ES-I3 (cell line): Measurements from ENCODE around the gene IGF2R.

Experiments used
- H3K36me3 ChIP-seq: 2 replicates; pipeline ENCODE4 v1.6.1; 2013; ENCODE audit warnings: mild to moderate bottlenecking, low read length, control low read depth, moderate library complexity; ENCODE audit not compliant: insufficient read depth
- H3K4me1 ChIP-seq: 2 replicates; pipeline ENCODE4 v1.6.1; 2013; ENCODE audit warnings: mild to moderate bottlenecking, control low read depth, low read length; ENCODE audit not compliant: insufficient read depth
- H3K9ac ChIP-seq: 2 replicates; pipeline ENCODE4 v1.6.1; 2013; ENCODE audit warnings: low read depth, mild to moderate bottlenecking, low read length, moderate library complexity
- H3K9me3 ChIP-seq: 2 replicates; pipeline ENCODE4 v1.6.1; 2013; ENCODE audit warnings: mild to moderate bottlenecking, low read length, moderate library complexity; ENCODE audit not compliant: control insufficient read depth, insufficient read depth

Gene IGF2R

DNA sequence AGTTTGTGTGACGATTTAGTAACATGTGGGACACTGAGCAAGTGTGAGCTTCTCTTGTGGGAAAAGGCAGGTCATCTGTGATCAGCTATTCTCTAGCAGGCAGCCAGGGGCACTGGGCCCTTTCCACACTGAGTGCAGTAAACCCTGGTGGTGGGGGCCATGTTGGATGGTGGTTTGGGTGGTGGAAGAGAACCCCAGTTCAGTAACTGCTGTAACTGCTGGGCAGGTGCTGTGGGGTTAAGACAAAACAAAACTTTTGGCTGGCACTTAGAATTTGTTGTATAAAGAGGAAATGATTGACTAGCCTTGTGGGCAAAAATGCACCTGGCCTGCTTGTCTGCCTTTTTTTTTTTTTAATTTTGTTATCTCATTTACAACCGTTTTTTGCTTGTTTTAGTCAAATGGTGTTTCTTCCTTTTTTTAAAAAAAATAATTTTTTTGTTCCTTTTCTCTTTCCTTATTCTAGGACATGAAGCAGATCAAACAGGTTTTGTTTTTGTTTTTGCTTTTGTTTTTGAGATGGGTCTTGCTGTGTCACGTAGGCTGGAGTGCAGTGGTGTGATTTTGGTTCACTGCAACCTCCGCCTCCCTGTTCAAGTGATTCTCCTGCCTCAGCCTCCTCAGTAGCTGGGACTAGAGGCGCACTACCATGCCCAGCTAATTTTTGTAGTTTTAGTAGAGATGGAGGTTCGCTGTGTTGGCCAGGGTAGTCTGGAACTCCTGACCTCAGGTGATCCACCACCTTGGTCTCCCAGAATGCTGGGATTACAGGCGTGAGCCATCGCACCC is 59.8 kb downstream of the IGF2R start:
- Histone ChIP-seq H3K36me3 (peaks cover 20% of the 10 kb centered on the region), H3K4me1 (peaks cover 7% of the 10 kb centered on the region; the same call in 1 of the 2 replicates), H3K9me3 (peaks cover 7% of the 10 kb centered on the region; the same call in 1 of the 2 replicates), H3K9ac (no peak overlapping the region)

DNA sequence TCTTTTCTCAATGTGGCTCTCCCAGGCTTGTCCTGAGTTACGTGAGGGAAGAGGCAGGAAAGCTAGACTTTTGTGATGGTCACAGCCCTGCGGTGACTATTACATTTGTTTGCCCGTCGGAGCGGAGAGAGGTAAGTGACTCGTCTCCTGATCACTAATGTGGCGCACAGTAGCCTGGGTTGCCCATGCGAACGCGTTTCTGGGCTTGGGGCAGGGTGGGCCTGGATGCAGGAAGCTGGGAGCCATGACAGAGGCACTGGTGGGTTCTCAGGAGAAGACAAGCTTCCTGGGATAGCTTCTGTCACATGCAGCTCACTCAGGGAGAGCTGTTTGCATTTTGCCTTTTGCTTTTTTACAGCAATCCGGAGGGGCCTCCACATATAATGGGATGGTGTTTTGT is 60.6 kb downstream of the IGF2R start:
- Histone ChIP-seq H3K9ac (no peak overlapping the region), H3K9me3 (peaks cover 7% of the 10 kb centered on the region; the same call in 1 of the 2 replicates), H3K36me3 (peaks cover 26% of the 10 kb centered on the region), H3K4me1 (peaks cover 7% of the 10 kb centered on the region; the same call in 1 of the 2 replicates)

DNA sequence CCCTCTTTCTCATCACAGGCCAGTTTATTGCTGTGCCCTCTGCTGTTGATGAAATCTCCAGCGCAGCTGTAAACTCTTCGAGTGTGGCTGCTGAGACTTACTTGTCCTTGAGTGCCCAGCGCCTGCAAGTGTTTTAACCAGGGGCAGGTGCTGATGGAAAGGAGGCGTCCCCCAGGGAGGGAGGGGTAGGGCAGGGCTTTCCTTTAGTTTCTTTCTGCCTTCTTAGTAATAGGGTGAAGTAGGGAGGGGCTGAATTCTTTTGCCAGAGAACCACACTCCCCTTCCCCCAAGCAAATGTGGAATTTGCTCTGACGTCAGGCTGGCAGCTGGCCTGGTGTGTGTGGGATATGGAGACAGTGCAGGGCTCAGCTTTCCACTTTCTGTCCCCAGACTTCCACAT is 61.2 kb downstream of the IGF2R start:
- H3K9ac ChIP-seq: no peak overlapping the region
- H3K9me3 ChIP-seq: peaks cover 7% of the 10 kb centered on the region; the same call in 1 of the 2 replicates
- H3K4me1 ChIP-seq: peaks cover 7% of the 10 kb centered on the region; the same call in 1 of the 2 replicates
- H3K36me3 ChIP-seq: peaks cover 32% of the 10 kb centered on the region

DNA sequence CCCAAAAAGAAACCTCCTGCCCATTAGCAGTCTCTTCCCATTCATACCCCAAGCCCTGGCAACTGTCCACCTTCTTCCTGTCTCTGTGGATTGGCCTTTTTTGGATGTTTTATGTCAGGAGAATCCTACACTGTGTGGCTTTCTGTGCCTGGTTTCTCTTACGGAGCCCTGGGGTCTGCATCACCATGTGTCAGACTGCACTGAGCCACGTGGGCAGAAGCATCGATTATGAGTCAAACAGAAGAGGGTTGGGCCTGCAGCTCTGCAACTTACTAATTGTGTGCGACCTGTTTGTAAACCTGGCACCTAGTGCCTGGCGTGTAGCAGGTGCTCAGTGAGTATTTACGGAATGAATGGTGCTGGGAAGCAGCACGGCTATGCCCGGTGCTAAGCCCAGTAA is 62.6 kb downstream of the IGF2R start:
- H3K9me3 ChIP-seq: peaks cover 6% of the 10 kb centered on the region; the same call in 1 of the 2 replicates
- peaks cover 7% of the 10 kb centered on the region; the same call in 1 of the 2 replicates for H3K4me1 ChIP-seq
- H3K9ac ChIP-seq: no peak overlapping the region
- peaks cover 24% of the 10 kb centered on the region for H3K36me3 ChIP-seq

DNA sequence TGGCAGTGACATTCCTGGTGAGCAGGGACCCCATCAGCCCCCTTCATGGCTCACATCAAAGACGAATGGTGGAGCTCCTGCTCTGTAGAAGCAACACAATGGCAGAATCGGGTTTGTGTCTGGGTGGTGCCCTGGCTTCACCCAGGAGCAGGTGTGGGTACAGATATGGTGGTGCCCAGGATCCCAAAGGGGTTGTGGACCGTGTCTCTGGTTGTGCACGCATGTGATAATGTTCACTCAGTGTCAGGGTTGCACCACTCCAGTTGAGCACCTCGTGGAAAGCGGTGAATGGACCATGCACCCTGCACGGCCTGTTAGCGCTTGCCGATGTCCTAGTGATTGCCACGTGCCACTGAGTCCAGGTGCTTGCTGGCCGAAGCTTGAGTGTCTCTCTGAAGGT is 63.0 kb downstream of the IGF2R start:
- peaks cover 23% of the 10 kb centered on the region for H3K36me3 ChIP-seq
- no peak overlapping the region for H3K9ac ChIP-seq
- H3K9me3 ChIP-seq: peaks cover 2% of the 10 kb centered on the region; the same call in 1 of the 2 replicates
- peaks cover 7% of the 10 kb centered on the region; the same call in 1 of the 2 replicates for H3K4me1 ChIP-seq

DNA sequence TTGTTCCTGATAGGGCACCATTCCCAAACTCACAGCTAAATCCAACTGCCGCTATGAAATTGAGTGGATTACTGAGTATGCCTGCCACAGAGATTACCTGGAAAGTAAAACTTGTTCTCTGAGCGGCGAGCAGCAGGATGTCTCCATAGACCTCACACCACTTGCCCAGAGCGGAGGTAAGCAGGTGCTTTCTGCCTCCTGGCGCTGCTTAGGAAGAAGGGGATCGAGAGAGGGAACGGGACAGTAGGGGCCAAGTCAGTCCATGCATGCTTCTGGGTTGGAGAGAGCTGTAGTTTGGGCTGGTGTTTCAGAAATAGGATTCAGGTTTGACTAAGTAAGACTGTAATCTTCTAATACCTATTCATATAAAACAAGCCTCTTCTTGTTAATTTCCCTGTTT is 63.7 kb downstream of the IGF2R start:
- no peak overlapping the region for H3K9ac ChIP-seq
- peaks cover 24% of the 10 kb centered on the region; the same call in 1 of the 2 replicates for H3K36me3 ChIP-seq
- H3K9me3 ChIP-seq: no peaks in the 10 kb centered on the region

DNA sequence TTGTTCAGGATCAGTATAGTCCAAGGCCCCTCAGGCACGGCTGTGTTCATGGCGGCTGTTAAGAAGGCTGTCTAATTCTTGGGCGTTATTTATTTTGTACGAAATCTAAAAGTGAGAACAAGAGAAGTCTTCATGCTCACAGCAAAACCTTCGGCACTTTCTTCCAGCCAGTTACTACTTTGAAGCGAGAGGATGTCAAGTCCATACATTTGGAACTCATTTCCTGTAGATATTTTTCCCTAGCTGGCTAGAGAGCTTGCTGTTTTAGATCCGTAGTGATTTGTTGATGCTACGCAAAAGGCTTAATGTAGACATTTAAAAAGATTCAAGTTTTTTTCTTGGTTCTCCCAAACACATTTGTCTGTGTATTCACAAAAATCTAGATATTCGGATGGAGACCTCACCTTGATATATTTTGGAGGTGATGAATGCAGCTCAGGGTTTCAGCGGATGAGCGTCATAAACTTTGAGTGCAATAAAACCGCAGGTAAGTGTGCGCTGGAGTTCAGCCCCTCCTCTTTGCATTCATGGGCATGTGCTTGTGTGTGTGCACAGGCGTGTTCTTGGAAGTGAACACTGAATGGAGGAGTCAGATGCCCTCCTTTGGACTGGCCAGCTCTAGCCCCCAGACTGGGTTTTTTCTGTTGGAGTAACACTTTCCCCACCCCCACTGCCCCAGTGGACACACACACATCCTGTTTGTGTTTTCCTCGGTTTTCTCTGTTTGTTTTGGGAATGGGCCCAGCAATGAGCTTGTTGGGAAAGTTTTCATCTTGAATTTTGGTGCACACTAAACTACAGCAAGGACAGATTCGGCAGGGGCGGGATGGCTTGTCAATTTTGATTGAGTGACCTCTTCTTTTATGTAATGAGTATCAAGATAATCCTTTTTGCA is 65.4 kb downstream of the IGF2R start:
- Histone ChIP-seq H3K9ac (no peak overlapping the region), H3K4me1 (peaks cover 7% of the 10 kb centered on the region; the same call in 1 of the 2 replicates), H3K36me3 (peaks cover 18% of the 10 kb centered on the region; the same call in 1 of the 2 replicates), H3K9me3 (no peaks in the 10 kb centered on the region)

More for the DNA sequence above, 63.7 kb downstream of the IGF2R start:
- peaks cover 7% of the 10 kb centered on the region; the same call in 1 of the 2 replicates for H3K4me1 ChIP-seq

DNA sequence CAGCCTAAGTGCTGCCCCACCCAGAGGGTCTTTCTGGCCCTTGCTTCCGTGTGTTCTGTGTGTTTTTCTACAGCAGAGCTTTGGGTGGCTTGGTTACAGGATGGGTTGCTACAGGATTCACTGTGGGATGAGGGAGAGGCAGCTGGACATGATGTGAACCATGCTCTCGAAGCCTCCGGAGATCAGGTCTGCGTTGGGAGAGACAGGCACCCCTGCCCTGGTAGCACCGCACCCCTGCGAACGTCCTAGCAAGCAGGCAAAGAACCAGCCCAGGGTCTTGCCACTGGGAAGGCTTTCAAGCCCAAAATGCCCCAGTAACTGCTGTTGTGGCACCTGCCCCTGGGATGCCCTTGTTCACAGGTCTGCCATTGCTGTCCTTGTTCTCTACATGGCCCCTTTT is 66.4 kb downstream of the IGF2R start:
- H3K9me3 ChIP-seq: no peaks in the 10 kb centered on the region
- H3K9ac ChIP-seq: no peak overlapping the region
- H3K4me1 ChIP-seq: peaks cover 4% of the 10 kb centered on the region; the same call in 1 of the 2 replicates
- peaks cover 18% of the 10 kb centered on the region; the same call in 1 of the 2 replicates for H3K36me3 ChIP-seq

DNA sequence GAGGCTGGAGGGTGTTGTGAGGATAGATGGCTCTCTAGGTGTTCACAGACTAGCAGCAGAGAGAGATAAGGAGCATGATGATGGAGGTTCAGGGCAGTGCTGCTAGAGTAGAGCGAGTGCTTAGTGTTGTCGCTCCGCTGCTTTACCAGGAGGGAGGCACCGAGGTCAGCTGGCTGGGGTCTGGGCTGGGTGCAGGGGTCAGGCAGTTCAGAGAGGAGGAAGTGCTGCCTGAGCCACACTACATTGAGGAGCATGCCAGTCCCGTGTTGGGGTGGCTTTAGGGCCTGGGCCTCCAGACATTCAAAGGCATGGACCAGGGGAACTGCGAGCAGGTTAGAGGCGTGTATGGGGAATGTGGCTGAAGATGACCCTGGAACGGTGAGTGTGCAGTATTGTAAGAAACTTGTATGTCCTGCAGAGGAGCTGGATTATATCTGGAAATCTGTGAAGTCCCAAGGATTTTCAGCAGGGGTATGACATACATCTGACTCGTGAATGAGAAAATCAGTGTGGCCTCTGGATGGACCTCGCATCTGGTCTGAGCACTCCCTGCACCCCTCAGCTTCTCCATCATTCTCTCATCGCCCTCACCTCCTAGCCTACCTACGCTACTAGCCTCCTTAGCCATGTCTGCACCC is 66.9 kb downstream of the IGF2R start:
- Histone ChIP-seq H3K4me1 (no peaks in the 10 kb centered on the region), H3K9me3 (no peaks in the 10 kb centered on the region), H3K36me3 (peaks cover 18% of the 10 kb centered on the region; the same call in 1 of the 2 replicates), H3K9ac (no peak overlapping the region)

DNA sequence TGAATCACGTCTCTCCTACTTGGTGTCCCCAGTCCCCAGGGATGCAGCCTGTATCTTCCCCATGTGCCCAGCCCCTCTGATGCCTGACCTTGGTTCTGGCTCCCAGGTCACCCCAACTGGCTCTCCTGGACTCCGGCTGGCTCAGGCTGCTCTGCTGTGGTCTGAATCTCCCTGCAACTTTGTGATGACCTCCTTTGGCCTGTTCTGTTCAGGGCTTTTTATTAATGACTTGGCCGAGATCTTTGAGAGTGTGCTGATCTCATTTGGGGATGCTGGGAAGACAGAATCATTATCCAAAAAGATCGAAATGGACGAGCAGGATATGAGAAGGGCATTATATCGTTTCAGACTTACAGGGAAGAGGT is 67.4 kb downstream of the IGF2R start:
- no peak overlapping the region for H3K9ac ChIP-seq
- H3K9me3 ChIP-seq: no peaks in the 10 kb centered on the region
- no peaks in the 10 kb centered on the region for H3K4me1 ChIP-seq
- H3K36me3 ChIP-seq: peaks cover 18% of the 10 kb centered on the region; the same call in 1 of the 2 replicates

DNA sequence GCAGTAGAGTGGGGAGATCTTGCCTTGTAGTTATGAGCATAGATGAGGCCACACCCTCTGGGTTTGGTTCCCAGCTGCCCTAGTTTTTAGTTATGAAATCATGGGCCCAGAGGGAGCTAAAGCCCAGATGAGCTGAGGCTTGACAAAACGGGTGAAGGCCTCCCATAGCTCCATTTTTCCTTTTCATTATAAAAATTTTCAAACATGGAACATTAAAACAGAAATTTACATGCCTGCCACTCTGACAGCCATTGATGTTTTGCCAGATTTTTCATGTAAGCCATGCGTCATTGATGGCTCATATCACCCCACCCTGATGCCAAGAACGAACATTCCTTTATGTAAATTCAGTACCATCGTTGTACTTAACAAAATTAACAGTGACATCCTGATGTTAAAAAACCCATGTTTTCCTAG is 67.9 kb downstream of the IGF2R start:
- Histone ChIP-seq H3K9ac (no peak overlapping the region), H3K9me3 (no peaks in the 10 kb centered on the region), H3K4me1 (no peaks in the 10 kb centered on the region), H3K36me3 (peaks cover 18% of the 10 kb centered on the region; the same call in 1 of the 2 replicates)

DNA sequence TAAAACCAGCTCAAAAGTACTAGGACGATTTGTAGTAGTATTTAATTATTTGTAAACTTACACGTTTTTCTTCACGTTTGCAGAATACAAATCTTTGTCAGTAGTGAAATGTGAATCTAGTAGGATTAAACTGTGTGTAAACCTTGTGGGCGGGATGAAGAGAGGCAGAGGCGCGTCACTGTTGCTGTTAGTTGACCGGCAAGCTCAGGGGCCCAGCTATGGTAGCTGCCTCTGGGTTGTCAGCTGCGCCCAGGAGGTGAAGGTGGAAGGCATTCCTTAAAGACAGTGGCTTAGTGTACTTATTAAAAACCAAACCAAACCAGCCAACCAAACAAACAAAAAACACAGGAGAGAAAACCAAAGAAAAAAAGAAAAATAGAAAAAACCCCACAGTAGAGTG is 69.6 kb downstream of the IGF2R start:
- Histone ChIP-seq H3K9me3 (no peaks in the 10 kb centered on the region), H3K9ac (no peak overlapping the region), H3K4me1 (no peaks in the 10 kb centered on the region), H3K36me3 (peaks cover 24% of the 10 kb centered on the region)

DNA sequence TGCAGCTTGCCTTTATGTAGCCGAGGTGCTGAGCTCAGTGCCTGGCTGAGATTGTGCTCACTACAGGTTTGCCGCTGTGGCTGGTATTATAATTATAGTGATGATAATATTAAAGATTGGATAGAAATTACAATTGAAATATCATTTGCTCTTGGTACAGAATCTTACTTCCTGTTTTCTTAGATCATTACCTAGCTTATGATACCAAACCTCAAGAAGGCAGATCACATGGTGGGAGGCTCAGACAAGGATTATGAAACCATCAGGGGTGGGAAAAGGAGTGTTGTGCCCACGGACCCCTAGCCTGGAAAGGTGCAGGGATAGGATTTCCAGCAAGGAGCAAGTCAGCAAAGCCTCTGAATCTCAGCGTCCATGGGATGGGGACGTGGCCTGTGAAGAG is 70.6 kb downstream of the IGF2R start:
- H3K4me1 ChIP-seq: no peaks in the 10 kb centered on the region
- H3K36me3 ChIP-seq: peaks cover 27% of the 10 kb centered on the region

DNA sequence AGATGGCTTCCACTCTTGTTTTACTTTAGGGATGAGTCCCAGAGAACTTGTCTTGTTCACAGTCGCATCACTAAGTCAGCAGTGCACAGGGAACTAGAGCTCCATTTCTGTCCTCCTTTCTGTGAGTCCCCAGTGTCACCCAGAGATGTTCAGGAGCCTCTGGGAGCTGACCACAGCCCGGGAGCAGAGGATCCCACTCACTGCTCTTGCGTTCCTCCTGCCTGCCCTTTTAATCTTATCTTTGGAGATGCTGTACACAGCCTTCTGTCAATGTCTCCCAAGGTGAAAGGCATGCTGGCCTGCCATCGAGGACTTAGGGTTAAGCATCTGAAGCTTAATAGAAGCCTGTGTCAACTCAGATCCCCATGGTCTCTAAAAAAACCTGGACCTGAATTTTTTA is 71.2 kb downstream of the IGF2R start:
- no peaks in the 10 kb centered on the region for H3K4me1 ChIP-seq
- H3K36me3 ChIP-seq: peaks cover 24% of the 10 kb centered on the region
- no peaks in the 10 kb centered on the region for H3K9me3 ChIP-seq
- no peak overlapping the region for H3K9ac ChIP-seq

More for the DNA sequence above, 70.6 kb downstream of the IGF2R start:
- Histone ChIP-seq H3K9ac (no peak overlapping the region), H3K9me3 (no peaks in the 10 kb centered on the region)
